ENCODE measurements around the gene TTC34.

The TTC34 gene

DNA sequence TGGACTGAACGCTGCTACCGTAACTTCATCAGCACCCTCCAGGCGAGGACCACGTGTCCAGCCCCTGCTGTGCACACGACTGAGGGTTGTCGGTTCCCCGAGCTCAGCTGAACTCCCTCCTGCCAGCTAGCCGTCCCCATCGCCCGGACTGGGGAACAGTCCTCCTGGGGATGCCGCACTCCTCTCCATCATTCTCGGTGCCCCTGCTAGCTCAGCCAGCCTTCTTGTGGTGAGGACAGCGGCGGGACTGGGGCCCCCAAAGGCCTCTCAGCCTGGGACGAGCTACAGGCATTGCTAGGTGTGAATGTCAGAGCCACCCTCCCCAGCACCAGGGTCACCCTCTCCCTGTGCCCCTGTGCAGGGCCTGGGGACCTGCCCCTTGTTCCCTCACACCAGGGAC lies 8.8 kb upstream of the TTC34 start:
- CTCF ChIA-PET = no interaction called here
- POLR2A ChIA-PET = no interaction called here

DNA sequence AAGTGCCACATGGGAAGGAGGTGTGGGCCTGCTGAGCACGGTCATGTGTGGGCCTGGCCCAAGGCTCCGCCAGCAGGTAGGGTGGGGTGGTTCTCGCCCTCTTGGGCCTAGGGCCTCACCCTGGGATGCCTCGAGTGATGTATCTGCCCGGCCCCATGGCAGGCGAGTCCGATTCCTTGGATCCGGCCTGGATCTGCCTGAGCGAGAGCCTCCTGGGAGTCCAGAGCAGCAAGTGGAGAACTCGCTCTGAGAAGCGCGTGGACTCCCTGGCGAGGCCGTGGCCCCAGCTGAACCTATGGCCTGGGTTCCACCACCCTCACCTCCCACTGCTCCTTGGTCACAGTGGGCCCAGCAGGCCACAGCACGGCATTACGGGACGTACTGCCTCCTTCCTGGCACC lies 8.2 kb upstream of the TTC34 start:
- ChIA-PET POLR2A (no interaction called here), CTCF (no interaction called here)
- DNase-seq (ENCODE audit: extremely low spot score) = no peak
- TF ChIP-seq FOXK2 (IDR thresholded peaks at IDR 0.05) = no peak
- TF ChIP-seq ELF4 (IDR thresholded peaks at IDR 0.05) = no peak
- no peak for TF ChIP-seq HDGF (IDR thresholded peaks at IDR 0.05; ENCODE audit: borderline replicate concordance)
- TF ChIP-seq TARDBP (IDR thresholded peaks at IDR 0.05) = no peak
- no peak for TF ChIP-seq SP1 (IDR thresholded peaks at IDR 0.05)
- TF ChIP-seq SUZ12 (IDR thresholded peaks at IDR 0.05) = no peak
- no peak for TF ChIP-seq ARNT (IDR thresholded peaks at IDR 0.05)
- TF ChIP-seq BHLHE40 (IDR thresholded peaks at IDR 0.05; ENCODE audit: borderline replicate concordance) = no peak
- no peak for TF ChIP-seq FOXA1 (IDR thresholded peaks at IDR 0.05)
- no peak for TF ChIP-seq FOXM1 (IDR thresholded peaks at IDR 0.05; ENCODE audit: borderline replicate concordance)
- no peak for TF ChIP-seq L3MBTL2 (conservative IDR thresholded peaks at IDR 0.05)
- no peak for TF ChIP-seq NFRKB (IDR thresholded peaks at IDR 0.05)
- no peak for TF ChIP-seq LEF1 (IDR thresholded peaks at IDR 0.05; ENCODE audit: borderline replicate concordance)
- TF ChIP-seq ZNF384 (IDR thresholded peaks at IDR 0.05) = no peak

More for the DNA sequence above, 8.8 kb upstream of the TTC34 start:
- no peak for DNase-seq (ENCODE audit: extremely low spot score)
- TF ChIP-seq SUZ12 (IDR thresholded peaks at IDR 0.05) (no peak), HDGF (IDR thresholded peaks at IDR 0.05; ENCODE audit: borderline replicate concordance) (no peak), TARDBP (IDR thresholded peaks at IDR 0.05) (no peak), ELF4 (IDR thresholded peaks at IDR 0.05) (no peak), L3MBTL2 (conservative IDR thresholded peaks at IDR 0.05) (no peak), SP1 (IDR thresholded peaks at IDR 0.05) (no peak), ZNF384 (IDR thresholded peaks at IDR 0.05) (no peak), ARNT (IDR thresholded peaks at IDR 0.05) (no peak), LEF1 (IDR thresholded peaks at IDR 0.05; ENCODE audit: borderline replicate concordance) (no peak), BHLHE40 (IDR thresholded peaks at IDR 0.05; ENCODE audit: borderline replicate concordance) (no peak)

DNA sequence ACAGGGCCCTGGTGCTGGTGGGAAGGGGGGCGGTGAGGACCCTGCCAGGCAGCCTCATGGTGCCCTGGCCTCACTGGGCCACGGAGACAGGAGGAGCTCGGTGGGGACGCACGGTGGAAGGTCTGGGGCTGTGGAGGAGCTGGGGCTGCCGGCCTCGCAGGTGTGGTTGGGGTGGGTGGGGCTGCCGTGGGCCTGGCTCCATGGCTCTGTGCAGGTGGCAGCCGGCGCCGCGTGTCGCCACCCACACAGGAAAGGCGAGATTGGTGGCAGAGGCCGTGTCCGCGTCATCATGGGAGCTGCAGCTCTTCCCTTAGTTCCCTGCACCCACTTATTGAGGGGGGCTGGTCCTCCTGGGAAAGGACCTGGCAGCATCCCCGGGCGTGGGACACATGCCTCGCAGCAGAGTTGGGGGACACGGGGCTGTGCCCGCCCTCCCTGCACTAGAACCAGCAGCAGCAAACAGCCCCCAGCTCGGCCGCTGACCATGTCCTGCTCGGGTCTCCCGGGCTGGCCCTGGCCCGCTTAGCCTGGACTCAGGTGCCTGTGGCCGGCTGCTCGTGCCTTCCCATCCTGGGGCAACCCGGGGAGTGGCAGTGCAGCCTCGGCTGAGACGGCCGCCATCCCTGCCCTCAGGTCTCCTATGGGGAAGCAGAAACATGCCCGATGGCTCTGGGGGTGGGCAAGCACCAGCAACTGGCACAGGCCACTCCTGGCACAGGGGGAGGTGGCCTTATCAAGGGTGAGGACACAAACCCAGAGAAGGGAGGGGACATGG lies 7.5 kb upstream of the TTC34 start:
- TF ChIP-seq LEF1 (IDR thresholded peaks at IDR 0.05; ENCODE audit: borderline replicate concordance) (no peak), HDGF (IDR thresholded peaks at IDR 0.05; ENCODE audit: borderline replicate concordance) (no peak), TARDBP (IDR thresholded peaks at IDR 0.05) (no peak), NFRKB (IDR thresholded peaks at IDR 0.05) (no peak), CTBP1 (IDR thresholded peaks at IDR 0.05; ENCODE audit: borderline replicate concordance) (no peak), BHLHE40 (IDR thresholded peaks at IDR 0.05; ENCODE audit: borderline replicate concordance) (no peak), ELF4 (IDR thresholded peaks at IDR 0.05) (no peak), FOXA1 (IDR thresholded peaks at IDR 0.05) (no peak)
- TF ChIP-seq, protein P1, sequence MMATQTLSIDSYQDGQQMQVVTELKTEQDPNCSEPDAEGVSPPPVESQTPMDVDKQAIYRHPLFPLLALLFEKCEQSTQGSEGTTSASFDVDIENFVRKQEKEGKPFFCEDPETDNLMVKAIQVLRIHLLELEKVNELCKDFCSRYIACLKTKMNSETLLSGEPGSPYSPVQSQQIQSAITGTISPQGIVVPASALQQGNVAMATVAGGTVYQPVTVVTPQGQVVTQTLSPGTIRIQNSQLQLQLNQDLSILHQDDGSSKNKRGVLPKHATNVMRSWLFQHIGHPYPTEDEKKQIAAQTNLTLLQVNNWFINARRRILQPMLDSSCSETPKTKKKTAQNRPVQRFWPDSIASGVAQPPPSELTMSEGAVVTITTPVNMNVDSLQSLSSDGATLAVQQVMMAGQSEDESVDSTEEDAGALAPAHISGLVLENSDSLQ (IDR thresholded peaks at IDR 0.05) = no peak
- no peak for DNase-seq (ENCODE audit: extremely low spot score)
- POLR2A ChIA-PET = no interaction called here
- CTCF ChIA-PET = interaction anchor here (0.6 kb wide), 1 partner anchor 17 kb away, joined by 3 read pairs; no protein-coding TSS in a partner anchor

DNA sequence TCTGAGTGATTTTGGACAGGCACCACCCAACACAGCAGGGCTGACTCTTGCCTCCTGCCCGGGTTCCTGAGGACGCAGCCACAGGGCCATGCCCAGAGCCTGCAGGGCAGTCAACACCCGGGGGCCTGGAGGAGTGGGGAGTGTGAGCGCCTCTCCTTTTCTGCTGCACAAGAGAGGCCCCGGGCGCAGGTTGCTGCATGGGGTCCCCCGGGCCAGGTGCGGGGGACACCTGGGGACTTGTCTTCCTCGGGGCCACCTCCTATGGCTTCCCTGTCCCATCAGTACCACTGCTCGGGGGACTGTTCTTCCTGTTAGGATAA lies 6.9 kb upstream of the TTC34 start:
- TF ChIP-seq BHLHE40 (IDR thresholded peaks at IDR 0.05; ENCODE audit: borderline replicate concordance) = no peak
- TF ChIP-seq LEF1 (IDR thresholded peaks at IDR 0.05; ENCODE audit: borderline replicate concordance) = no peak
- no peak for TF ChIP-seq L3MBTL2 (conservative IDR thresholded peaks at IDR 0.05)
- TF ChIP-seq SUZ12 (IDR thresholded peaks at IDR 0.05) = no peak
- TF ChIP-seq ARNT (IDR thresholded peaks at IDR 0.05) = no peak
- TF ChIP-seq, protein P1 (IDR thresholded peaks at IDR 0.05) = no peak
- no peak for TF ChIP-seq SP1 (IDR thresholded peaks at IDR 0.05)
- TF ChIP-seq FOXA1 (IDR thresholded peaks at IDR 0.05) = no peak
- no peak for TF ChIP-seq CTBP1 (IDR thresholded peaks at IDR 0.05; ENCODE audit: borderline replicate concordance)
- no peak for TF ChIP-seq FOXM1 (IDR thresholded peaks at IDR 0.05; ENCODE audit: borderline replicate concordance)
- CTCF ChIA-PET = interaction anchor here (0.6 kb wide), 1 partner anchor 18 kb away, joined by 3 read pairs; no protein-coding TSS in a partner anchor
- DNase-seq (ENCODE audit: extremely low spot score) = no peak
- POLR2A ChIA-PET = no interaction called here

DNA sequence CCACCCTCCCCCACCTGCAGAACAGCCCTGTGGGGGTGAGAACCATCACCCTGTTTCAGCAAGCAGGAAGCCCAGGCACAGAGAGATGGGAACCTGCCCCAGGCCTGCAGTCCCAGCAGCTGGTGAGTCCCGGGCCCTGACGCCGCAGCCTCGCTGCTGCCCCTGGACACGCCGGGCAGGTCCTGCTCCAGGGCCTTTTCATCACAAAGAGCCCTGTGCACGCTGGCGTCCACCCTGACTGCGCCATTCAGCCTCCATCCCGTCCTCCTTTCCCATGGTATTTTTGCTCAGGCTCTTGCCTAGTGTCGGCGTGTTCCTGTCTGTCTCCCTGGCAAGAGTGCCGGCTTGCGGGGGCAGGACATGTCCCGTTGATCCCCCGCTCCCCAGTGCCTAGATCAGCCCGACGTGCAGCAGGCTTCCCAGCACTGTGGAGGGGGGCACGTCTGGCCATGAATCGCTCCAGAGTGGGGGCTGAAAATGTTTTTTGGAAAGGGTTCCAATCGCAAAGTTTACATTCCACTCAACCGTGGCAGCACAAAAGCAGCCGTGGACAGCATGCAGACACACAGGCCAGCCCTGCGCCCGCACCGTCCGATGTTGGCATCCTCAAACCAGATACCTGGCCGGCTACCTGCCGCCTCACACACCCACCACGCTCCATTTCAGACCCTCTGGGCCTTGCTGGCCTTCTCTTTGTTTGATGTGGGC lies 6.3 kb upstream of the TTC34 start:
- ChIA-PET POLR2A (no interaction called here), CTCF (interaction anchor here (0.6 kb wide), 1 partner anchor 18 kb away, joined by 3 read pairs; no protein-coding TSS in a partner anchor)
- DNase-seq (ENCODE audit: extremely low spot score) = no peak
- TF ChIP-seq ARNT (IDR thresholded peaks at IDR 0.05) = no peak

DNA sequence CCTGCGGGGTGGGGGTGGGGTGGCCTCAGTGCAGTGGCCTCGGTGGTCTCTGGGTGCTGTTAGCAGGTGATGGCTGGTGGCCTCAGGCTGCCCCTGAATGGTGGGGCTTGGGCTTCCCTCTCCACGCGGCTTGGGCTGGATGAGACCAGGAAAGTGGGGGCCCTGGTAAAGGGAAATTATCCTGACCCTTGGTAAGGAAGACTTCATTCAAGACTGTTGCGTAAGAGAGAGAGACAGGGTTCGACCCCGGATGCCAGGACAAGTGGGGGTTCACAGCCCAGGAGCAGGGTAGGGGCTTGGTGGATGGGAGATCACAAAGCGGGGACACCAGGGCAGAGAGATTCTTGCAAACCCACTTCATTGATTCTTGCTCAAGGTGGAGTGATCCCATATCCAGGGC lies 5.5 kb upstream of the TTC34 start:
- DNase-seq (ENCODE audit: extremely low spot score) = no peak
- ChIA-PET CTCF (no interaction called here), POLR2A (no interaction called here)
- TF ChIP-seq ZNF384 (IDR thresholded peaks at IDR 0.05) (no peak), ARNT (IDR thresholded peaks at IDR 0.05) (no peak), L3MBTL2 (conservative IDR thresholded peaks at IDR 0.05) (no peak), ELF4 (IDR thresholded peaks at IDR 0.05) (no peak), FOXM1 (IDR thresholded peaks at IDR 0.05; ENCODE audit: borderline replicate concordance) (no peak), SUZ12 (IDR thresholded peaks at IDR 0.05) (no peak)

DNA sequence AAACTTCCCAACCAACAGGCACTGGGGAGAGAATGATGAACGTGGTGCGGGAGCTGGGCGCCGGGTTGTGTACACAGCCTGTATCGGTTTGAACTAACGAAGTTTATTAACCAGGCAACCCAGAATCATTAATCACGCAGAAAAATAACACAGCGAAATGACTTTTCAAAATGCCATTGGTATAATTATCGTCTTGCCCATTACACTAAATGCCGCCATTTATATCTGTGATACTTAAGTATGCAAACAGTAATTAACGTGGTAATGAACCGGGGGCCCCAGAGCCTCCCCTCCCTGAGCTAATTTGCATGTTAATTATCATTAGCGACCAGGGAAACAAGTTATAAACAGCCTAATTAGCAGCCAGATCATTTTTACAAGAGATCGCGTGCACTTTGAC lies 5.1 kb upstream of the TTC34 start:
- DNase-seq (ENCODE audit: extremely low spot score) = no peak
- ChIA-PET POLR2A (no interaction called here), CTCF (no interaction called here)
- no peak for TF ChIP-seq FOXA1 (IDR thresholded peaks at IDR 0.05)
- no peak for TF ChIP-seq FOXM1 (IDR thresholded peaks at IDR 0.05; ENCODE audit: borderline replicate concordance)
- TF ChIP-seq FOXK2 (IDR thresholded peaks at IDR 0.05) = no peak
- no peak for TF ChIP-seq SP1 (IDR thresholded peaks at IDR 0.05)
- TF ChIP-seq ARNT (IDR thresholded peaks at IDR 0.05) = no peak
- TF ChIP-seq SUZ12 (IDR thresholded peaks at IDR 0.05) = no peak
- no peak for TF ChIP-seq BHLHE40 (IDR thresholded peaks at IDR 0.05; ENCODE audit: borderline replicate concordance)
- no peak for TF ChIP-seq TARDBP (IDR thresholded peaks at IDR 0.05)

Data from HEK293T (cell line).